CD4-positive, alpha-beta T cell treated with Interleukin-1 beta for 1 hour (primary cell): ENCODE measurements around the gene KCNMA1.

Experiments used
- DNase-seq, 2 donors: peaks; one replicate each; pipeline ENCODE4 v3.0.0-alpha.2; 2020 to 2022

KCNMA1 gene

DNA sequence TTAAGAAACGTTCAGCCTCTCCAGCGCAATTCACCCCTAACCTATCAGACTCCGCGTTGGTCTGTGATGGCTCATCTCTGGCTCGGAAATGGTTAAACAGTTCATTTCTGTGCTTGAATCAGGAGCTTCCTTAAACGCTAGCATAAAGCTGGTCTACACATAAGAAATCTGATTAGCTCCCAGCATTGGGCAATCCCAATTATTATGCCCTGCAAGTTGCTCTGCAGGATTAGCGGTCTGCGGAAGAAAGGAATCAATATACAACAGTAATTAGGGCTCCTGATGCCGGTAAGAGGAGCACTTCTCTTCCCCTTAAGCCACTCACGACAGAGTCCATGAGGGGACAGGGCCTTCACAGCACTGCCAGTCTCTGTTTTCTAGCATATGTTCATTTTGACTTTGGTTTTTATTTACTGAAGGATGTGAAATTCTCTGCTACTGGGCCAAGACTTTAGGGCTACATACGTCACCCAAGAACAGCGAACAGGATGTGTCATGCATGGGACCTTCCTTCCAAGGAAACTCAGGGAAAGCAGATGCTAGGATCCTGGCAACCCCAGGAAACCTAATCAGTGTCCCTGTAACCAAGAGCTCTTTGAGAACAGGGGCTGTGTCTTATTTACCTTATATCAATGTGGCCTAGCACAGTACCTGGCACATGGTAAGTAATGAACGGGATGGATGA, 324.4 kb downstream of the KCNMA1 start:
- DNase-seq: no peak

DNA sequence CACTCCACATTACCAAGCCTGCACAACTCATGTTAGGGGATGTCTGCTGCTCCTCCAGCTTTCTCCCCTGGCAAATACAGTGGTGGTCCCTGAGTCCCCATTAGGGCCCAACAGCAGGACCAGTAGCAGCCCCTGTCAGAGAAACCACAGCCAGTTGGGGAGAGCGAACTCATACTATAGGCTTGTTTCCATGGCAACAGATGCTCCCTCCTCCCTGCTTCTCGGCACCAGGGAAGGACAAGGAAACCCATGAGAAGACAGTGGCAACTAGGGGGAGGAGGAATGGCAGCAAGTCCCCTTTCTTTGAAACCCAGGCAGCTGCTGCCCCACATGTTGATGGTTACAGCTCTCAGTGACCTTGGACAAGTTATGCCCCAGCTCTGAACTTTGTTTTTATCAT, 326.4 kb downstream of the KCNMA1 start:
- DNase-seq: no peak

DNA sequence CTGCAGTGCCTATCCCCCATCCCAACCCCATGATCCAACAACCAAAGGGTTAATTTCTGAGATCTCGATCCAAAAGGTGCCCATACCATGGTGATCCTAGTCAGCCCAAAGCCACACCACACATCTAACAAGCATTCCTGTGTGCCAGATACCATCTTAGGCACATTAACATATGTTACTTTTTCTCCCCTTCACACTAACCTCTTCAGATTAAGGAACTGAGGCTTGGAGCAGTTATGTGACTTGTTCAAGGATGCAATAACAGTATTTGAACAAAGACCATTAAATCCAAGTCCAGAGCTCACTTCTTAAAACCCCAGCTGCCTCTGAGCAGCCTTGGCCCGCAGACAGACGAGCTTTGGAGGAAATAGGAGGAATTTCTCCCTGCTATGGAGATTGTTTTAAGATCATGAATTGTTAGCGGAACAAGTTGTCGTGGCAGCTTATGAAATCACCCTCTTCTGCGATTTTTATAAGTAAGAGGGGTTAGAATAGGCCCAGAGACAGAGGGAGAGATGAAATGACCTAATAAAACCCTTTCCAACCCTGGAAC, 327.2 kb downstream of the KCNMA1 start:
- DNase-seq: no peak

DNA sequence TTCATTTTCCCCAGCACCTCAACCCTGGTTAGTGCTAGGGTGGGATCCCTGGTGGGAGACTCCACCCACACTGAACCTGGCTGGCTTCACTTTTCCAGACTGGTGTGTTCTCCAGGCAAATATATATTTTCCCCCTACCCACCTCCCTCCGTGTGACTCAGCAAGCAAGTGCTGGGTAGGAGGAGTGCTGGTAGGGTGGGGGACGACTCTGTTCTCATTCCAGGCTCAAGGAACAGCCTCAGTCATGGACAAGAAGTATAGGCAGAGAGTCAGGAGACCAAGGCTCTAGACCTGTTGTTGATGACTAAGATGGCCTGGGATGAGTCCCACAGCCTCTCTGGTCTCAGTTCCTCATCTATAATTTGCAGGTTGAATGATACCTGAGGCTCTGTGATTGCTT, 328.1 kb downstream of the KCNMA1 start:
- DNase-seq: no peak

DNA sequence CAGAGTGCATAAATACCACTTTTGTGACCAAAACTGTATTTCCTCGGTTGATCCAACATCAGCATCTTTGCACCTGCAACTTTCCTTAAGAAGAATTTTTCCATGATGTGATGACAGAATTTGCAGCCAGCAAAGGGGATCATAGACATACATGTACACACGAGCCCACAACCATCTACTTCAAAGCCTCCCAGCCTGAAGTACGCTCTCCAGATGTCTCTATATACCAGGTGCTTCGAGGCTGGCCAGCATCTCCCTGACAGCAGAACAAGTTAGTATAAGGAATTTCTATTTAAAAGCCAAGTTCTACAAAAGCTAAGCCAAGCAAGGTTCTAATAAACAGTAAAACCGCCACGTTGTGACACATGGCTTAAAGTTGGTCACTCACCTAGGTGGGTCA, 328.5 kb downstream of the KCNMA1 start:
- DNase-seq: no peak

DNA sequence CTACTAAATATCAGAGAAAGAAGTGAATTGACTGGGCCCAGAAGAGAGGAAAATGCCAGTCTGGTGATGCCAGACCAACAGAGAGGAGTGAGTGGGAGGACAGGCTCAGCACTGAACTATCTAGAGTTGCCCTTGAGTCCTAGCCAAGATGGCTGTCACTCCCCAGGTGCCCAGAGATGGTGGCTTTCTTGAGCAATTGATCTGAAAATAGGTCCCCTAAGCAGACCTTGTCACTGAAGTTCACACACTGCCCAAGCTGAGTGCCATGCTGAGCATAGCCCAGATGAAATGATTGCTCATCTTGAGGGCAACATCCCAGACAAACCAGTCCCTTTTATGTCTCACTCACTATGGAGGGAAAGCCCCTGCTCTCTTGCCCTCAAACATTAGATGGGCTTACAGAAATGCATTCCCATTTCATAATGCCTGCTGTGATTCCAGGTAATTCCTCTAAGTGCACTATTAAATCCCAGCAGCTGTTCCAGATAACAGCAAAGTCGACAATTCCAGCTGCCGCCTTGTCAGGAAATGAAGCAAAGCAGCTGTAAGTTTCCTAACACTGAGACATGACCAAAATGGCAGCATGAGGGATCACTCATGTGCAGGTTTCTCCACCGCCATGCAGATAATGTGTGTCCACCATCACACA, 329.4 kb downstream of the KCNMA1 start:
- DNase-seq: no peak

DNA sequence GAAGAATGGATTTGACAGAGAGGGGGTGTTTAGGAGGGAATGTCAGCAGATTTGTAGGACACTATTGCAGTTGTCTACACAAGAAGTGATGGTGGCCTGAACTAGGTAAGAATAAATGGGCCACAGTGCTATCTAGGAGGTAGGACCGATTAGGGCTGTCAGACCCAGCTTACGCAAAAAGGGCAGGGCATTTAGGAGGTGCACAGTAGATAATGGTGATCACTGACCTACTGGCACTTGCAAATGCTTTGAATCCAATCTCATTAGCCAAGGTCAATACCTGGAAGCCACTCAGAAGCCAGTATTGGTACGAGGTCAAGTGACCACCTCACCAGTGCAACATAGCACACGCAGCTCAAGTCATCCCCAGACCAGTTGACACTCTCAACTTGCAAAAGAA, 330.9 kb downstream of the KCNMA1 start:
- no peak for DNase-seq

DNA sequence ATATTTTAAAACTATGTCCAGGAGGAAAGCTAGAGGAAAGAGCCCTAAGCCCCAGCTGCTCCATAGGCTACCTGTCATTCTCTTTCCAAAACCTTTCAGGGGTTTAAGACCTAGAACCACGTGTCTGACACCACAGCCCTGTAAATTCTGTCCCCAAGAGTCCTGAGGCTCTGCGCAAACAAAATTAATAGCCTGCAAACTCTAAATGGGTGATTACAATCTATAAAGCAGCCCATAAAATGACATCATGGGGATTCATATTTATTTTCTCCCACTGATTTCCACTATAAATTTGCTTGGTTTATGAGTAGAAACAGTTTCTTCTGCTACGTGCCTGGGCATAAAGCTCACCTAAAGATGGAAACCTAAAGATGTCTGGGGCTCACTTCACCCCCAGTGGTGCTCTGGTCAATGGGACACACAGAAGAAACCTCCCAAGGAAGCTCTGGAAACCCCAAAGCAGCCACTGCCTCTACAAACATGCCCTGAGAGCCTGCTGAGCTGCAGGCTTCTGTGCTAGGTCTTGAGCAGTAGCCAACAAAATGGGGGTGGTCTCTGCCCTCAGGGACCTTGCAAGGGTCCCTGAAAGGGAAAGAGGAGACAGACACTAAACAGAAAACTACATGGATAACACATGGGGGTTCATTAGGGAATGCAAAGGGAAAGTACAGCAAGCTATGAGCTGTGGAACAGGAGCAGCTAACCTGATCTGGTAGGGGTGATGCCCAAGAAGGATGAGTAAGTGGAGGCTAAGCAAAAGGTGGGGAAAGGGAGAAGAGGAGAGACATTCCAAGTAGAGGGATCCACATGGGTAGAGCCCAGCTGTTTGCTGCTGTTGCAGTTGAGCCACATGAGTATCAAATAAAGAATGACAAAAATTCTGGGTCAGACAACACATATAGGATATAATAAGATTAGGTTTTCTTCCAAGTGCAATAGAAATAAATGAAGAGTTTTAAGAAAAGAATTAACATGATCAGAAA, 331.7 kb downstream of the KCNMA1 start:
- DNase-seq: no peak

DNA sequence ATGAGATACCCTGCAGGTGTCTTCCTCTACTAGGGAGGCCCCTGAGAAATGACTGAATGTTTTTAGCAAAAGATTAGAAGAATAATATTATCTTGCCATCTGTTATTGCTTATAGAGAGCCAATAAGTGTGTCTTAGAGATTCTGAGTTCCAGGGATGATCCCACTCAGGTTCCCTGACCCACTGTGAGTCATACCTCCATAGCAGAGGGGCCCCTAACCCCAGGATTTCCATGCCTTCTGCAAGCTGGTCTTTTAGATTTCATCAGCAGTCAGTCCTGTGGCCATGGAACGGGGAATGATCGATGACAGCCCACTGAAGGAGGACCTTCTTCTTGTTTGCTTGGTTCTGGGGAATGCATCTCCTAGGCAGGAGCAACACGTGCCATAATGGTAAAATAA, 333.4 kb downstream of the KCNMA1 start:
- no peak for DNase-seq

DNA sequence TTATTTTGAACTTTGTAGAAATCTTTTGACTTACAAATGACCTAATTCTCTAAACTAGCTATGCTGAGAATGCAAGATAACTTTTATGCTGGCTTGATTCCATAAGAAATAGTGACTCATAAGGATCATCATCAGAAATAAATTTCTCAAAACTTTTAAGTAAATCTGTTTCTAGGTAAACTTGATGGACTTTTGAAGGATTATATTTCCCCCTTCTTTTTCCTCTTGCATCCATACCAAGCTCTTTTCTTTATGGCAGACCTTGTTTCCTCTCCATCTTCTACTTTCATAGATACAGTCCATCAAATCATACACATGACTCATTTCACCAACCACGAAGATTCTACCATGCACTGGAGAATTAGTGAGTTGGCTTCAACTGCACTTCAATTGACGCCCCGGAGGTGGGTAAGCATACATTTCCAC, 336.3 kb downstream of the KCNMA1 start:
- no peak for DNase-seq

DNA sequence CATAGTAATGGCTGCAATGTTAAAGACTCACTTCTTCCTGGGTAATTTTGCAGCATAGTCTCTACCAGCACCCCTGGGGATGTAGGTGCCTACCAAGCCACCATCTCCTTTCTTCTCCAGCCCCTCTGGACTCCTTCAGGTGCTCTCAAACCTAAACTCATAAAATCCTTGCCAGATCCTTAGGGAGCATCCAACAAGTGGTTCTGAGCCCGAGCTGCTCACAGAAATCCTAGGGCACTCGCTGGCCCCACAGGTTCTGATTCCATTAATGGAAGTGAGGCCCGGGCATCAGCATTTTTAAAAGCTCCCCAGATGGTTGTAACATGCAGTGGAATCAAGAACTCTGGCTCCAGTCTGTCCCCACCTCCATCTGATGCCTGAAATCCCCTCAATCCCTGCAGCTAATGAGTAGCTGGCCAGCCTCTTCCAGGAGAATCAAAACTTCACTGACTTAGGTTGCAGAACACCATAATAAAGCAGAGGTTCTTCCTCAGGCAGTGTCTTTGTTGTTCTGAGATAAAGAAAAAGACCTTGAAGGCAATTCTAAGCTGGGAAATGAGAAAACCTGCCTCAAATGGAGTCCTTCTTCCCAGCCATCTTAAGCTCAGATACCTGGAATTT, 336.8 kb downstream of the KCNMA1 start:
- no peak for DNase-seq

DNA sequence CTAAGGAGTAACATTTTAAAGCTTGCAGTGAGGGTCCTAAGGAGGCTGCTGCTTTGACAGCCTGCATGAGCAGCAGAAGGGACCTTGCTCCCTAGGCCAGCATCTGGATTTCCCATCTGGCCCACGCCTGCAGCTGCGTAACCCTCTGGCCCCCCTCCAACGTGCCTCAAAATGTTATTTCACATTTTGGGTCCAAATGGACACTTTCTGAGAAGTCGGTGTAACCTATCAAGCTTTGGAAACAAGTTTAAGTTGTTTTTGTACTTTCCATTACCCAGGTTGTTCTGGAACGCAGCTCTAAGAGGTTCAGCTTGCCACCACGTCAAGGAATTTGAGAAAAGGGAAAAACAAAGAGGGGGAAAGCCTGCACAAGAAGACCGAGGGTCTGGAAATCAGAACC, 338.3 kb downstream of the KCNMA1 start:
- DNase-seq: no peak

DNA sequence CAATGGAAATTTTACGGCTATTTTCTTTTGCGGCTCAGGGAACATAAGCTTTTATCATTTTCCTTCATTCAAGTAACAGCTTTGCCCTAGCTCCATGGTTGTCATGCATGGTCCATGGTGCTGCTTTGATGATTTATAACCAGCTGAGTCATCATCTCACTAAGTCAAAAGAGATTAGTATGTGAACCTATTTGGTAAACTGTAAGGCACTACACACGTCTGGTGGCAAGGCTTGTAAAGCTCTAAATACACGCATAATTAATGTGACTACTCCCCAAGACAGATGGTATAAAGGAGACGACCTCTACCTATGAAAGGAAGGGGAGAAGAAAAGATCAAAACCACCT, 340.2 kb downstream of the KCNMA1 start:
- no peak for DNase-seq

DNA sequence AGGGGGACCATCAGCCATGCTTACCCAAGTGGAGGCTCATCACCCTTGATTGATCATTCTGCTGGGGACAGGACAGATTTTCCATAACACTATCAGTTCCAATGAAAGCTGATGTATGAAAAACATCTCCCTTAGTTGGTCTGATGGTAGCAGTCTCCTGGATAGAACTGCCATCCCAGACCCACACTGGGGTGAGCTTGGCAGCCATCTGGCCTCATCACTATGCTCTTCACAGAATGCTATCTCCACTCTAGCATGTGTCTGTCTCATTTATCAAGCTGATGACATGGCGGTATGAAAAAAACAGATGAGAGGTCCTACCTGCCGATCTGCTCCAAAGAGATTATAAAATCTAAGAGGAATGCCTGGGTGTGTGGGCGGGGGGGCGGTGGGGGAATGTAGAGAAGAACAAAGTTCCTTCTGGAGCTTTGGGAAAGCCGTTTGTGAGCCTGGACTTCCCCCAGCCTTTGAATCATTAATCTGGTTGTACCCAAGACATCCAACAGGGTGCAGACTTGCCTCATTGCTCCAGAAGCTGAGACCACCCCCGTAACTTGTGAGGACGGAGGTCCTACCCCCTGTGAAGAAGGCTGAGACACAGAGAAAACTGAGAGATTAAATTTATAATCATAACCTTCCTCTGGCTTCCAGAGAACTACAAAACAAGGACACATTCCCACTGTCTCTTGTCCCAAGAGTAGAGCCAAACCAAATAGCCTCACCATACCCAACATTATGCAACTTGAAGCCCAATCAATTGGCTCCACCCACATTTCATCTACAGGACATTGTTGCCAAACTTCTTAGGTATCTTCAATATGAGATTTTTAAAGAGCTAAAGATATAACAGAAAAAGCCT, 340.8 kb downstream of the KCNMA1 start:
- DNase-seq: no peak

DNA sequence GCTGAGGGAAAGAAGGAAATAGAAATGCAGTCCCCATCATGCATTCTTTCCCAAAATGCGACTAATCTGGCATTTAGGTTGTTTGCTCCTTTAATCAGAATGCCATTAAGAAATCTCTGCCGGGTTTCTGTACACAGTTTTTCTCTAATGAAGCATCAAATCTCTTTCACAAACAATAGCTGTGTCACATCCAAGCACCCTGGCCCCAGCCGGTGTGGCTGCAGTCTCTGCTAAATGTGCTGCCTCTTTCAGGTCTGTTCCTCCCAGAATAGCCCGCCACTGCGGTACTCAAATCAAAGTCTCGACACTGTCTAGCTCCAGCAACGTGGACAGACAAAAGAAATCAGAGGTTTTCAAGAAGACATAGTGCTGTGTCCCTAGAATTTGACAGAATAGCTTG, 343.8 kb downstream of the KCNMA1 start:
- DNase-seq: no peak

DNA sequence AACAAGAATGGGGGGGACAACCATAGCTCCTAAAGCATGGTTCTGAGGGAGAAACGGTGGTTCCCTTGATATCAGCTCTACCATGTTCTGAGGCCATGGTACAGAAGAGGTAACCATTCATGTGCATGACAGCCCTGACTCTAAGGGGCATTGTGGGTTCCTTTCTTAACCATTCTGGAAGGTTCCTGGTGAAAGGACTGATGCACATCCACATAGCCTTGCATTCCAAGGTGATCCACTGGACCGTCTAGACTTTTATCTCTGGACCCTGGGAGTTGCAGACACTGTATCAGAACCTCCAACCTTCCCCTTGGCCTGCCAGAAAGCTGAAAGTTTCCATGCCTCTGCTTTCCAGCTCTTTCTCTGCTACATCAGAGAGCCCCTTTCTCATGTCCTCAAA, 344.3 kb downstream of the KCNMA1 start:
- no peak for DNase-seq

DNA sequence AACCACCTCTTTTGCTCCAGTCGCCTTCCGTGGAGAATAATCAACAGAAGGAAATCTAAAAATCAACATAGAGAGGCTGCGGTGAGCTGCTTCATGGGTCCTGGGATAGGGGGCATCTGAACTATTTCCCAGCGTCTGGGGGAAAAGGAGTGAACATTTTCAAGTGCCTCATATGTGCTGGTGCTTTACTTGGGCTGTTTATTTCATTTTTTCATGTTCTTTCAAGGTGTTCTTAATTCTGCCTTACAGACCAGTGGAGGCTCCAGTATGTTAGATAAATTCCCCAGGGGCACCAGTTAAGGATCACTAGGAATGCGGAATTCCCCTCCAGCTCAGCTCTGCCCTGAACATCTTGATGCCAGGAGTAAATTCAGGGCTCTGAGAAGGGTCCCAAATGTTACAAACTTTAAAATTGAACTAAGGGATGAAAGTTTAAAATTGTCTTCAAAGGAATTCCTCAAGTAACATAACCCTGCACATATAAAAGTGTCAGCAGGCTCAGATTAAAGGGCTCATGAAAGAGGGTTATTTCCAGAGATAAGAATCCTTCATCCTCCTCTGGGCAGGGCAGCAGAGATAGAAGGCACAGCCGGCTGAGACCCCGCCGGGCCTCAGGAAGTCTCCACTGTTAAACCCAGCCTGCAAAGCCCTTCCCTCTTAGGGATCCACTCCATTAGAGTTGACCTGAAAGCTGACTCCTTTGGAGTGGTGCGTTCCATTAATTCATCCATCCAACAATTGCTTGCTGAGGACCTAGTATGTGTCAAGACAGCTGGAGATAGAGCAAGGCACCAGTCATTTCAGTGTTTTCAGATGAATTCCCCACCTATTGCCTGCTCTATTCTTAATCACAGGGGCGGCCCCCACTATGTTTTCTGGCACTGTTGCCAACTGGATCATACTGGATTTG, 345.8 kb downstream of the KCNMA1 start:
- no peak for DNase-seq

DNA sequence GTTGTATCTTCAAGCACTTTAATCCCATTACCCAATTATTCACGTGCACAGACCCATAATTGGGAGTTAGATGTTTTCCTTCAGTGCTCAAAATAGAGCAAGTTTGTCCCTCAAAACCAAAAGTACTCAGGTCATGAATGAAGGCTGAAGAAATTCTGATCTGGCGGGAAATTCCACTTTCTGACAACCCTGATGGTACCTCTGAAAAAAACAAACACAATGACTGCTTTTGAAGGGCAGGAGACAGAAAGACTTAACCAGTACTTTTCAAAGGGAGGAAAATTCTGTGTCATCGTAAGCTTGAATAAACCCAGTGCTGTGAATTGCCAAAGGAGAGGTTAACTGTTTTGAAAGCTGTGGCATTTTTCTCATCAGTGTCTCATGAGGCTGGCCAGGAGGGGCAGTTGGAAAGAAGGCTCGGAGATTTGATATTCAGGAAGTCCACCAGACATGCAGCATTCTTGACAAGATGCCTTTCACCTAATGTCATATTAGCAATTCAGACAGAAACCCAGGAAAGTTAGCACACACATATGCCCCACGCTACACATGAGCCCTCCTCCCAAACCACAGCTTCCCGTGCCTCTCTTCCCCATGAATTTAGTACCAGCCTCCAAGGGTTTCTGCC, 347.0 kb downstream of the KCNMA1 start:
- no peak for DNase-seq

DNA sequence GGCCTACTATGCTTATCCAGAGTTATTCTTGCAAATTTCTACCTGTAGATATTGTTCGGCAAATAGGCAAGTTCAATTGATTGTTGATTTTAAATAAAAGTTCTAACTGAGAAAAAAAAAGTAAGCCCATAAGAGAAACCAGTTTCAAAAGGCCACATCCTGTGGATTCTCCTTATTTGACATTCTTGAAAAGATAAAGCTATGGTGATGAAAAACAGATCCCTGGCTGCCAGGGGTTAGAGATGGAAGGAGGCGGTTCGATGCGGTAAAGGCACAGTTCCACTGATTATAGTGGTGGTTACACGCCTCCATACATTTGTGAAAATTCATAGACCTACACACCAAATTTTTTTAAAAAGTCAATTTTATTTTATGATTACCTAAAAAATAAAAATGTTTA, 347.8 kb downstream of the KCNMA1 start:
- DNase-seq: no peak

DNA sequence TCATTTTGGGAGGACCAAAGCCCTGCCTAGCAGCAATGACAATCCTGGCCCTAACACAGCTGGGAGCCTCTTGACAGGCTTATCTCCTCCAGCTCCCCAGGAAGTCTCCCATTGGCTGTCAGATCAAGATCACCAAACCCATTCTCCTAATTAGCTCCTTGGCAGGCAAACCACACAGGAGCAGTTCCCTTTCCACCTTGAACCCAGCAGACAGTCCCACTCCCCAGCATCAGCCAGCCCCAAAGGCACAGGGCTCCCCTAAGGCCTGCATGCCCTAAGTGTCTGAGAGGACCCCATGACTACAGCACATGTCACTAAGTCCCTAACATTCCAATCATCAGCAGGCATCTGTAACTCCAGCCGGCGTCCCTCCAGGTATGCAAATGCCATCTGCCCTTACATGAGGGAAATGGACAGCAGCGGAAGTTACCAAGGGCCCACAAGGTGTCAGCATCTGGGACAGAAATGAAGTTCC, 348.5 kb downstream of the KCNMA1 start:
- no peak for DNase-seq
